KG1 (cell line): ENCODE results near the gene STMP1.

Source experiments
- DNase-seq: peaks from one replicate; lab custom pipeline; 2025; lab: John Stamatoyannopoulos, UW

Gene STMP1

GRCh38 chr7:135721198-135721820 lies 59.0 kb downstream of the STMP1 start:
- DNase-seq = no peak

DNA sequence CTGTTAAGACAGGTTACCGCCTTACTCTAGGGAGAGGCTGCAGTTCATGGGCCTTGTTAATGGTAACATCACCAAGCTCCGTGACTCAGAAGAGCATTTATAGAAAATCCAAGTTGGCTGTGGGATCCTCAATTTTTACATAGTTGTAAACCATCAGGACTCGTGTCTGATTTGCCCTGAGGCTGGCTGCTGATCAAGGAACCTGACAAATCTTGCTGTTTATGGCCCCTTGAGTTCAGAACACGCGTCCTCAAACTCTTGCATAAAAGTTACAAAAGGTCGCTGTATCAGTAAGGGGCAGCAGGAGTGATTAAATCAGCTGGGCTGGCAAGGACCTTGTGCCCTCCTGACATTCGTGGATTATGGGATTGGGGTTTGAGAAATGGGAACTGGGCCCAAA lies 61.1 kb downstream of the STMP1 start:
- no peak for DNase-seq
